Activated CD4-positive, CD25-positive, alpha-beta regulatory T cell treated with anti-CD3 and anti-CD28 coated beads, Interleukin-2, amount 50 U/mL, for 72 hours (primary cell): Measurements from ENCODE around the gene AKNA.

Source experiments
- DNase-seq: peaks from one replicate; pipeline ENCODE4 v3.0.0; 2021

The AKNA gene

GRCh38 chr9:114315723-114316363 is 71.9 kb downstream of the AKNA start:
- no peak for DNase-seq

DNA sequence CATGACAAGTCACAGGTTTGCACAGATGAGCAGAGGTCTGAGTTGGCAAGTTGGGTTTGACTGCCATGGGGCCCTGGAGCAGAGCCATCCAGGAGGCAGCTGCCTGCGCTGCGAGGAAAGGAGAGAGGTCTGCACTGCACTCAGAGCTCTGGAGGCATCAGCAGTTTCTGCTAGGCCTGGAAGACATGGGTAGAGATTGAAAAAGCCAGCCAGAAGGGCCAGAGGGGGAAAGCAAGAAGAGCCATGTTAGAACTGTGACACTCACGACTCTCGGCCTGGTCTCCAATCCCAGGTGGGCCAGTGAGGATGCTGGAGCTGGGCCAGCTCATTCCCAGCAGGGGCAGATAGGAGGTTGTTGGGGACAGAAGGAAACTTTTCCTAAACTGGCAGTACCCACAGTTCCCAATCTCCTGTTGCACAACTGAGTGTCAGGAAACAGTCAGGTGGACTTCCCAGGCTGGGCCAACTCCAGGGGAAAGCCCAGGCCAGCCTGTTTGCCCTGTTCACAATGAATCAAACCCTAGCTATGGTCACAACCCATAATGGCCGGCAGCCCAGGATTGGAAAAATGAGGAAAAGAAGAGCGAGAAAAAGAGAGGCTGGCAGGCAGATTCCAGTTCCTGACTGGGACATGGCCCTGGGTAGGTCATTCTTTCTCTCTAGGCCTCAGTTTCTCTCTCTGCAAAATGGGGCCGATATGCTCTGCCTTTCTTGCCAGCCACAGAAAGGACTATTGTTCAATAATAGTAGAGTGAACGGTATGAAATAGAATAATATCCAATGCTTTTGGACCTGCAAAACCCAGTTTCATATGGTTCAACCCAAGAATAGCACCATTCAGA is 72.7 kb downstream of the AKNA start:
- DNase-seq: no peak

DNA sequence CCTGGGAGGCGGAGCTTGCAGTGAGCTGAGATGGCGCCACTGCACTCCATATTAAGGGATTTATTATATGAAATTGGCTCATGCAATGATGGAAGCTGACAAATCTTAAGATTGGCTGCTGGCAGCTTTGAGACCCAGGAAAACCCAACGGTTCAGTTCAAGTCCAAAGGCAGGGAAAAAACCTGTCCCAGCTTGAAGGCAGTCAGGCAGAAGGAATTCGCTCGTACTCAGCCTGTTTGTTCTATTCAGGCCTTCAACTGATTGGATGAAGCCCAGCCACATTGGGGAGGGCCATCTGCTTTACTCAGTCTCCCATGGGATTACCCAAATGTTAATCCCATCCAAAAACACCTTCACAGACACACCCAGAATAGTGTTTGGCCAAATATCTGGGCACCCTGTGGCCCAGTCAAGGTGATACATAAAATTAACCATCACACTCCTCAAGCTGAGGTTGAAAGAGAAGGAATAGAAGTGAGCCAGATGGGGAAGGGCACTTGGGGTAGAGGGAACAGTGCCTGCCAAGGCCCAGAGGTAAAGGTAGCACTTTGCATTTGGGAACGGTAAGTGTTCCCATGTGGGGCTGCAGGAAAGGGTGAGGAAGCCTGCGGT is 73.4 kb downstream of the AKNA start:
- no peak for DNase-seq

GRCh38 chr9:114313186-114313585 is 74.6 kb downstream of the AKNA start:
- DNase-seq: no peak

DNA sequence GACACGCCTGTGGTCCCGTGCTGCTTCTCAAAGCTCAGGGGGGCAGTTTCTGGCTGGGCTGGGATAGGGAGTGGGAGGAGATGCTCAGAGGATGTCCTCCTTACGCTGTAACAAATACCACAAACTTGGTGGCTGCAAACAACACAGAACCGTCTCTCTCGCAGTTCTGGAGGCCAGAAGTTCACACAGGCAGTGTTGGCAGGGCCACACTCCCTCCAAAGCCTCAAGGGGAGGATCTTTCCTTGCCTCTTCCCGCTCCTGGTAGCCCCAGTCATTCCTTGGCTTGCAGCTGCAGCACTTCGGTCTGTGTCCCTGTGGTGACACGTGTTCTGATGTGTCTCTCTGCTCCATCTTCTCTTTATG is 75.3 kb downstream of the AKNA start:
- DNase-seq: no peak

DNA sequence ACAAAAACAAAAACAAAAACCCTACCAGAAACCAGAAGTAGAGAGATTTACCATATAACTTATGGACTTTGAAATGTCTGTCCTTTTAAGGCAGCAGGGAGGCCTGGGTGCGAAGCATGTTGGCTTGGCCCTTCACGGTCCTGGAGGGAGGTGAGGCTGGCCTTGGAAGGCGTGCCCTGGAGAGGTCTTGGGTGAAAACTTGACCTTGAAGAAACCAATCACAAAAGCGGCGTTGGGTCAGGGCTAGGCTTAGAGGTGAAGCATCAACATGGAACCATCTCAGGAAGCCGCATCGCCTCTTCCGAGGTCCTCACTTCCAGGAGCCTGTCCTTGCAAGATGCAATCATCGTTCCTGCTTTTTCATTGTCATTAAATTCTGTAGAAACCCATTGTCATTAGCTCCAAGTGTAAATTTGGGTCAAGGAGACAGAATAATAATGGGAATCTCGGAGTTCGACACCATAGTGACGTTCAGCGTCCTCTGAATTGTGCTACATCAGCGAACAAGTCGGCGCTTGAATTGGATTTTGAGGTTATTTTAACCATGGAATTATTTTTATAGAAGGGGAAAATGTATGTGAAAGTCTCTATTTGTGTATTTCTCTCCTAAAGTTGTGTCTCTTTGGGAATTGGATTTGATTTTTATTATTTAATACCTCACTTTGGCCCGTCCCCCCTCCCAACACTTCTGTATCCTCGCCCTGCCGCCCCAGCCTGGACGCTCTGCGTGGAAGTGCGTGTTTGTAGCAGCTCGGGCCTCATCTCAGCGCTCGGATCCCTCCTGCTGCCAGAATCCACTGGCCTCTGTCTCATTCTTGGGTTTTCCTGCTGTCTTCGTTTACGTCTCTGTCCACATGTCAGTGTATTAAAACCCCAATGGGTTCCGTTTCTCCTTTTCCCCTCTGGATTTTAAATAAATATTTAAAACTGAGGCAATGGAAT is 75.9 kb downstream of the AKNA start:
- DNase-seq: no peak

- DNase-seq: no peak
Observed at GRCh38 chr9:114310471-114311450, 77.0 kb downstream of the AKNA start.

- DNase-seq: no peak
Observed at GRCh38 chr9:114309096-114309495, 78.7 kb downstream of the AKNA start.

DNA sequence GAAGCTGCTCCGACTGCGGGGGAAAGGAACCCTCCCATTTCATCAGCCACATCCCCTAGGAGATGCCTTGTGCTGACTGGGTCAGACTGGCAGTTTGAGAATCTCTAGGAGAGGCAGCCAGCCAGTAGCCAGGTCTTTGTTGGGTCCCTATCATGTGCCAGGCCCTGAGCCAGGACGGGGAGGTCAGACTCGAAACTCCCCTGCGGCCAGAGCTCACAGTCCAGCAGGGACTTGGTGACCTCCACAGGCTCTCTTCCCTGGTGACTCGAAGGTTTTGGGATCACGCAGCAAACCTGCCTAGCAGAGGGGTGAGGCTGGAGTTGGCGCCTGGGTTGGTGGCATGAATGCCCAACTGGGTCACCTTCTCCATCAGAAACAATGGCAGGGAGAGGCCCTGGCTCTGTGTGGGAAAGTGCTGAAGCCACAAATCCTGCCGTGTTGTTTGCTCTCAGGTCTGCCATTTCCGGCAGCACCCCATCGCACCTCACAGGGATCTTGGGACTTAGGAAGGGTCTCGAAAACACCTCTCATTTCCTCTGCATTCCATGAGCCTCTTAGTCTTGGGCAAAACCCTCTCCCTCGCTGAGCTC is 79.3 kb downstream of the AKNA start:
- DNase-seq: no peak

GRCh38 chr9:114307899-114308267 is 79.9 kb downstream of the AKNA start:
- DNase-seq: no peak

- DNase-seq: no peak
Observed at GRCh38 chr9:114304416-114305188, 83.2 kb downstream of the AKNA start.

GRCh38 chr9:114303977-114304376 is 83.8 kb downstream of the AKNA start:
- no peak for DNase-seq

DNA sequence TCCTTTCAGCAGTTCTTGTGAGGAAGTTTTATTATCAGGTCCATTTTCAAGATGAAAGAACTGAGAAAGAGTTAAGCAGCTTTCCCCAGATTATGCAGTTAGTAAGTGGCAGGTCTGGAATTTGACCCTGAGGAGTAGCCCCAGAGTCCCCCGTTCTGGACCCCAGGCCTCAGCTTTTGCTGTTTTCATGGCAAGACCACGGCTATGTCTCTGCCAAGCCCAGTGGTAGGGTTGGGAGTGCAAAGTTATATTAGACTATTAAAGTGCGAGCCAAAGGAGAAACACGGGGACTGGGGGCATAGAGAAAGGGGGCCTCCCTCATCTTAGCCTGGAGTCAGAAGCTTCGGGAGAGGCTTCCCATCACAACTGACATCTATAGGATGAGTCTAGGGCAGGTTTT is 84.2 kb downstream of the AKNA start:
- no peak for DNase-seq

- no peak for DNase-seq
Observed at GRCh38 chr9:114302727-114303126, 85.1 kb downstream of the AKNA start.

DNA sequence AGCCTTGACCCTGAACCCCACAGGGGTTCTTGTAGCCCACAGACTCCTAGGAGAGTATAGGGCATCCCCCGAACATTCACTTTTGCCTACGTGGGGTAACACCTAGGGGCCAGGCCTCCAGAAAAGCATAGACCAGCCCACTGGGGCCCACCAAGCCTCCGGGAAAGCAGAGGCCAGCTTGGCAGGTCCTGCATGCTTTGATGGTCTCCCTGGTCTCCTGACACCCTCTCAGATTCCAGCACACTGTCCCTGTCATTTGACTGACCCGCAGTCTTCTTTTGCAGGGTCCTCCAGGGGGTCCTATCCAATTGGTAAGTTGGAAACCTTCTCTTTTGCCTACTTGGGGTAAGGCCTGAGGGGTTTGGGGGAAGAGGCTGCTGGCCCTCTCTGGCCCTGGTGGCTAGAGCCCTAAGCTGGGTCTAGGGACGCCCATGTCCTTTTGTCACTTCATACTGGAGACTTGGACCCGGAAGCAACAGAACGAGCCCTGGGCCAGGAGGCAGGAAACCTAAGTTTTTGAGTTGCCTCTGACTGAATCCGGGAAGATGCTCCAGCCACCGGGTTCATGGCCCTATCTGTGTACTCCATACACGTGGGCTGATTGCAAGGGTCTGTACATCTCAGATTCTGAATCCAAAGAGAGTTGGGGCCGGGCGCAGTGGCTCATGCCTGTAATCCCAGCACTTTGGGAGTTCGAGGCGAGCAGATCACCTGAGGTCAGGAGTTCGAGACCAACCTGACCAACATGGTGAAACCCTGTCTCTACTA is 85.8 kb downstream of the AKNA start:
- no peak for DNase-seq

- DNase-seq: no peak
Observed at GRCh38 chr9:114300846-114301797, 86.7 kb downstream of the AKNA start.

DNA sequence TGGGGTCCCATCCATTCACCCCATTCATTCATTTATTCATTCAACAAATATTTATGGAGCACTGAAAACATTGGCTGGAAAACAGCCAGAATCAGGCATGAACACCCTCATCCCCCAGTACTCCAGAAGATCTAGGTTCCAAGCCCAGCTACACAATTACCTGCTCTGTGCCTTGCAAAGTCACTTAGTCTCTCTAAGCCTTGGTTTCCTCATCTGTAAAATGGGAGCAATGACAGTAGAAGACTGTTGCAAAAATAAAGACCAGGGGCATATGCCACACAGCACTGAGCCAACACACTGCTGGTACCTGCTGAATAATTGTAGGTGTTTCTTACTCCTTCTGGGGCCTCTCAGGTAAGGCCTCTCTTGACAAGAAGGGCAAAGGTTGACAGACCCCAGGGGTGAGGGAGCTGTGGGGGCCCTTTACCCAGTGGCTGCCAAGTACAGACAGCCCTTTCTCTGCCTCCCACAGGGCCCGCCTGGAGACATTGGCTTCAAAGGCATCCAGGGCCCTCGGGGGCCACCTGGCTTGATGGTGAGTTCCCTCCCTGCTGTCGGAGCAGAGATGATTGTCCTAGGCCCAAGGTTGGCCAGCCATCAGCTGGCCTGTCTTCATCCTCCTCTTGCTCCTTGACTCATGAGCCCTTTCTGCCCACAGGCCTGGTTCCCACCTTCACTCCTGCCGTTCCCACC is 87.5 kb downstream of the AKNA start:
- no peak for DNase-seq
